ENCODE results near the gene FICD. TPM values are rescaled to one million over a fixed set of nuclear protein-coding genes. Genes with fewer than 3 reads are reported as not detected.
"Not testable (repeated sequence)": the region's sequence is repeated elsewhere in the genome, so short reads cannot be mapped to it uniquely, and the experiment has no call there.

FICD gene
- total RNA-seq, 2 donors from 2014 or later: 8.2 to 10.7 TPM

- H3K36me3 ChIP-seq: no peaks in the 10 kb centered on the region
- 44% methylated on average over 7 of the region's 7 CpGs for WGBS
Measured at GRCh38 chr12:108548954-108549521, 34.0 kb downstream of the FICD start.

GRCh38 chr12:108551535-108551934 is 36.5 kb downstream of the FICD start:
- no peak for DNase-seq (ENCODE audit: low spot score)
- intact Hi-C loops (cut with DNase I): no loop called here
- no peaks in the 10 kb centered on the region for H3K27me3 ChIP-seq (replicated peaks; ENCODE audit: insufficient read depth)
- no peaks in the 10 kb centered on the region for H3K9me3 ChIP-seq
- 82% methylated on average over 5 of the region's 5 CpGs for WGBS
- no peak overlapping the region for H3K4me3 ChIP-seq
- H3K4me1 ChIP-seq (replicated peaks): peaks cover 5% of the 10 kb centered on the region
- H3K36me3 ChIP-seq: no peaks in the 10 kb centered on the region
- TF ChIP-seq POLR2A (IDR thresholded peaks at IDR 0.05) (no peak), CTCF (IDR thresholded peaks at IDR 0.05) (no peak), POLR2AphosphoS5 (IDR thresholded peaks at IDR 0.05) (no peak)
- no peak overlapping the region for H3K27ac ChIP-seq

More at GRCh38 chr12:108548954-108549521, 34.0 kb downstream of the FICD start:
- Histone ChIP-seq H3K27me3 (replicated peaks; ENCODE audit: insufficient read depth) (no peaks in the 10 kb centered on the region), H3K9me3 (no peaks in the 10 kb centered on the region), H3K4me3 (no peak overlapping the region), H3K27ac (peak overlapping the region; percentile 2 to 57), H3K4me1 (replicated peaks) (peaks cover 5% of the 10 kb centered on the region)
- TF ChIP-seq POLR2AphosphoS5 (IDR thresholded peaks at IDR 0.05) (no peak), CTCF (IDR thresholded peaks at IDR 0.05) (no peak), POLR2A (IDR thresholded peaks at IDR 0.05) (no peak)
- DNase-seq (ENCODE audit: low spot score): no peak
- intact Hi-C loops (cut with DNase I): no loop called here

GRCh38 chr12:108553799-108554198 is 38.7 kb downstream of the FICD start:
- no peaks in the 10 kb centered on the region for H3K27me3 ChIP-seq (replicated peaks; ENCODE audit: insufficient read depth)
- no peak overlapping the region for H3K4me3 ChIP-seq
- H3K27ac ChIP-seq: no peak overlapping the region
- DNase-seq (ENCODE audit: low spot score): no peak
- intact Hi-C loops (cut with DNase I): no loop called here
- TF ChIP-seq POLR2A (IDR thresholded peaks at IDR 0.05): no peak
- H3K36me3 ChIP-seq: no peaks in the 10 kb centered on the region
- 93% methylated on average over 5 of the region's 5 CpGs for WGBS
- H3K4me1 ChIP-seq (replicated peaks): peaks cover 2% of the 10 kb centered on the region
- no peaks in the 10 kb centered on the region for H3K9me3 ChIP-seq

GRCh38 chr12:108555383-108555782 is 40.3 kb downstream of the FICD start:
- intact Hi-C loops (cut with DNase I); H3K27me3 ChIP-seq (replicated peaks; ENCODE audit: insufficient read depth); H3K4me3 ChIP-seq; H3K36me3 ChIP-seq; DNase-seq (ENCODE audit: low spot score); H3K4me1 ChIP-seq (replicated peaks); H3K9me3 ChIP-seq; H3K27ac ChIP-seq: not testable (repeated sequence)
- 86% methylated on average over 9 of the region's 9 CpGs for WGBS

GRCh38 chr12:108559007-108559655 is 44.1 kb downstream of the FICD start:
- no peak overlapping the region for H3K27ac ChIP-seq
- no peaks in the 10 kb centered on the region for H3K27me3 ChIP-seq (replicated peaks; ENCODE audit: insufficient read depth)
- TF ChIP-seq POLR2AphosphoS5 (IDR thresholded peaks at IDR 0.05) (no peak), POLR2A (IDR thresholded peaks at IDR 0.05) (no peak), CTCF (IDR thresholded peaks at IDR 0.05) (no peak)
- no peak overlapping the region for H3K4me3 ChIP-seq
- intact Hi-C loops (cut with DNase I): no loop called here
- no peaks in the 10 kb centered on the region for H3K9me3 ChIP-seq
- DNase-seq (ENCODE audit: low spot score): no peak
- H3K36me3 ChIP-seq: no peaks in the 10 kb centered on the region
- WGBS: 80% methylated on average over 14 of the region's 14 CpGs
- no peaks in the 10 kb centered on the region for H3K4me1 ChIP-seq (replicated peaks)

GRCh38 chr12:108559748-108560147 is 44.7 kb downstream of the FICD start:
- no peaks in the 10 kb centered on the region for H3K27me3 ChIP-seq (replicated peaks; ENCODE audit: insufficient read depth)
- no peak overlapping the region for H3K27ac ChIP-seq
- H3K9me3 ChIP-seq: no peaks in the 10 kb centered on the region
- intact Hi-C loops (cut with DNase I): loop anchor here (5.0 kb wide), 2 partner anchors 298 to 533 kb away; partner anchors contain the start of genes ALKBH2 and SSH1
- TF ChIP-seq POLR2A (IDR thresholded peaks at IDR 0.05) (no peak), POLR2AphosphoS5 (IDR thresholded peaks at IDR 0.05) (no peak), CTCF (IDR thresholded peaks at IDR 0.05) (no peak)
- peak overlapping the region; percentile 89 to 97 for H3K4me3 ChIP-seq
- no peaks in the 10 kb centered on the region for H3K4me1 ChIP-seq (replicated peaks)
- H3K36me3 ChIP-seq: no peaks in the 10 kb centered on the region
- WGBS: 69% methylated on average over 3 of the region's 3 CpGs
- DNase-seq (ENCODE audit: low spot score): no peak

Measured in prostate gland (tissue), 2 donors.